Effector CD4-positive, alpha-beta T cell (primary cell): ENCODE results near the gene RAB7B.

ENCODE experiments used
- DNase-seq: peaks from one replicate; pipeline ENCODE4 v3.0.0-alpha.2; 2020

Gene RAB7B

DNA sequence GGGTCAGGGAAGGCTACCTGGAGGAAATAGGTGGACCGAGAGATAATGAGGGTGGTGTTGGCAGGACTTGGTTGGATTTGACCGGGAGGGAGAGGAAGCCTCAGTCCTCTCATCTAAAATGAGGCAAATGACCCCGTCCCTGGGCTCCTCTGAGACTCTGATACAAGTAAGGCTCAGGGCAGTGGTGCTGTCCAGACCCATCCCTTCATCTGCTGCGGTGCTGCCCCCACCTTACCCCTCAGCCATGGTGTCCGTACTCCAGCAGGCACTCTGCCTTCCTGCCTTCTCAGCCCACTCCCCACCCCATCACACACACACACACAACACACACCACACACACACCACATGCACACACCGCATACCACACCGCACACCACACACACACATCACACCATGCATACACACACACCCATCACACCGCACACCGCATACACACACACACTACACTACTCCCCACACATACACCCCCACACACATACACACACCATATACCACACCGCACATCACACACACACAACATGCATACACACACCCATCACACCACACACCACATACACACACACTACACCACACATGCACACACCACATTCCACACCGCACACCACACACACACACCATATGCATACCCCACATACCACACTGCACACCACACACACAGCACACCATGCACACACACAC is 30.6 kb downstream of the RAB7B start:
- no peak for DNase-seq

- DNase-seq = no peak
Measured at GRCh38 chr1:205972081-205972480, 31.1 kb downstream of the RAB7B start.

DNA sequence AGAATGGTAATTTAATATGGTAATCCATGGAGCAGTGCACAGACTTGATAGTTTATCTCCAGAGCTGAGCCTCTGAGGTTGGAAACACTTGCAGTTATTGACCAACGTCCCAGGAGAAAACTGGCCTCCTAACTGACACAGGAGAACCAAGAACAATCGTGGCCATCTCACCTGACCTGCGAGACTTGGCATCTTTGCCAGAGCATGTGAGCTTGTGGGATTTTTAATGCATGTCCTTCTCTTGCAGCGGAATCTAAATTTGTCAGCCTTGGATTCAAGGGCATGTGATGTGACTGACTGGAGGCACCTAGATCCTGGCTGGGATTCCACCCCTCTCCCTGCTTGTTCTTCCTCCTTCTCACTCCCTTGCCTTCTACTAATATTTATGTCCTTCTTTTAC is 32.1 kb downstream of the RAB7B start:
- no peak for DNase-seq

- no peak for DNase-seq
Measured at GRCh38 chr1:205970486-205970885, 32.7 kb downstream of the RAB7B start.

GRCh38 chr1:205969229-205969628 is 34.0 kb downstream of the RAB7B start:
- DNase-seq = no peak

DNA sequence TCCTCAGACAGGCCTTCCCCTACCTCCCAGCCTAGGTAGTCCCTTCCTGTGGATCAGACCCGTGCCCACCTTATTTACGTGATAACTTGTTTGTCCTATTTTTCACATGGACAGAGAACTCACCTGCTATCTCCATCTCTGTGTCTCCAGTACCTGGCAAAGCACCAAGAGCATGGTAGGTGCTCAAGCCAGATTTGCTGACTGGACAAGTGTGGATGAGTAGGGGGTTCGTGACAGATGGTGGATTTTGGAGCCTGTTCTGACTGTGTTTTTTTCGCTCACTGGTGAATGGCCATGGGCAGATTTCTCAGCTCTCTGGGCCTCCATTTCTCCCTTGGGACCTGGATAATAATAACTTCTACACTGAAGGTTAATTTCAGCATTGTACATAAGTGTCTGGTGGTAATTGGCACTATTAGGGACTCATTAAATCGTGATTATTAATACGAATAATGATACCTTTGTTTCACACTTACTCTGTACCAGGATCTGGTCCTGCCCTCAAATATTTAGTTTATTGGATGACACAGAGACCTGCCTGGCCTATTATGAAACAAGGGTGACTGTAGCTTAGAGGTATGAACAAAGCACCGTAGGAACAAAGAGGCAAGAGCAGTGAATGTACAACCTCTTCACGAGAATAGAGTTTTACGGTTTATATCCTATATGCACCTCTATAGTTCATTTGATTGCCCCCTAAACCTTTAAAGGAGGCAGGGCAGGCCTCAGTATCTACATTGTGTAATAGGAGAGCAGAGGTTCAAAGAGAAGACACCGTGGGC is 35.5 kb downstream of the RAB7B start:
- DNase-seq = no peak

- no peak for DNase-seq
Measured at GRCh38 chr1:205965036-205965884, 37.9 kb downstream of the RAB7B start.

GRCh38 chr1:205963352-205964155 is 39.6 kb downstream of the RAB7B start:
- no peak for DNase-seq

- no peak for DNase-seq
Measured at GRCh38 chr1:205962821-205963221, 40.4 kb downstream of the RAB7B start.

DNA sequence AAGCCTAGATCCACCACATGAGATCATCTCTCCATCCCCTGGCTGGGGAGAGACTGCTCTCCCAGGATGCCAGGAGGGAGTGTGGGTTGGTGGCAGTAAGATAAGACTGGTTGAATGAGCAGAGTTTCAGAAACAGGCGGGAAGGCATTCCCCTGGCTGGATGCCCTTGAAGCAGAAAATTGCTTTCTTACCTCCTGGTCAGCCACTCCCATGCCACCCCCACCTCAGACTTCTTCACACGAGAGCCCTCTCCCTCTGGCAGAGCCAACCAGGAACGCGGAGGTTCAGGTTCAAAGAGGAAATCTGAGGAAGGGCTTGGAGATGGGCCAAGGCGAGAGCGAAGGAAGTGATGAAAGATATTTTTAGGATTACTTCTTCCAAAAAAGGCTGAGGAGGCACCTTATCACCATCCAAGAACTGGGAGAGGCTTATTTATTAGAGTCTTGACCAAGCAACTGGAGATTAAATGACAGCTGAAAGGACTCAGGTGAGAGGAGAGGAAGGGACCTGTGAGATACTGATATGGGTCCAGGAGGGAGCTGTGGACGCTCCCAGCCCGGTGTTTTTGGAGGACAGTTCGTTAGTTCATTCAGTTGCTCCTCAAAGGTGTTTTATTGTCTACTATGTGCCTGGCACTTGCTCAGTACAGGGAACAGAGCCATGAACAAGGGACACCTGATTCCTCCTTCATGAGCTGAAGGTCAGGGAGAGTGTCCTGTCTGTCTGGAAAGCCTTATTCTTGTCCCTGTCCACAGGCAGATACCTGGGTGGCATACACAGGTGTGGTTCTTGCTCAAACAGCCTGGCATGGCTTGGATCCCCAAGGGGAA is 41.0 kb downstream of the RAB7B start:
- no peak for DNase-seq

- DNase-seq = no peak
Measured at GRCh38 chr1:205961405-205961804, 41.8 kb downstream of the RAB7B start.

GRCh38 chr1:205959789-205960188 is 43.4 kb downstream of the RAB7B start:
- DNase-seq = no peak

DNA sequence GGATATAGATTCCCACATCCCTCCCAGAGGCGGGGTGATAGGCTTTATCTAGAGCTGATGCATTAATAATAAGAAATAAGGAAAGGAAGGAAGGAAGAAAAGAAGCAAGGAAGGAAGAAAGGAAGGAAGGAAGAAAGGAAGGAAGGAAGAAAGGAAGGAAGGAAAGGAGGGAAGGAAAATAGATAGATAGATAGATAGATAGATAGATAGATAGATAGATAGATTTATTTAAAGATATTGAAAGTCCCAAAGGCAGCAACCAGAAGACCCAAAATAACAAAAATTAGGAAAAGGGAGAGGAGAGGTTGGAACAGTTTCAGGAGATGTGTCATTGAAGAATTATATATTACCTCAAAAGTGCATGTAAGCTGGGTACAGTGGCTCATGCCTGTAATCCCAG is 47.7 kb downstream of the RAB7B start:
- DNase-seq = no peak

- no peak for DNase-seq
Measured at GRCh38 chr1:205954819-205955404, 48.3 kb downstream of the RAB7B start.

- no peak for DNase-seq
Measured at GRCh38 chr1:205951746-205952145, 51.4 kb downstream of the RAB7B start.

- no peak for DNase-seq
Measured at GRCh38 chr1:205950826-205951549, 52.2 kb downstream of the RAB7B start.

DNA sequence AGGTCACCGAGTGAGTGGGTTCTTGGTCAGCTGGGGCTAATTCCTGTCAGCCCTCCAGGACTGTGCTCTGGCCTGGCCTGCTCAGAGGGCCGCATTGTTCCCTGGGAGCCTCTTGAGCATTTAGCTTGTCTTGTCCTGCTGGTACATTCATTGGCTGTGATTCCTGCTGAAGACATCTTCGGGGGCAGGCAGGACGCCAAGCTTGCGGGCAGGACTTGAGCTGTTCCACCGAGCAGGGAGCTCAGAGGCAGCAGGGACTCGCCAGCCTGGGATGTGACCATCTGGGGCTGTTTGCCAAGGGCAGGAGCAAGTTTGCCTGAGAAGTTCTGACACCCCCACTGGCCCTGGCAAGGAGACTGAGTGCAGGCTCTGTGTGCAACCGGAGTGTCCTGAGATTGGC is 52.9 kb downstream of the RAB7B start:
- DNase-seq = no peak

DNA sequence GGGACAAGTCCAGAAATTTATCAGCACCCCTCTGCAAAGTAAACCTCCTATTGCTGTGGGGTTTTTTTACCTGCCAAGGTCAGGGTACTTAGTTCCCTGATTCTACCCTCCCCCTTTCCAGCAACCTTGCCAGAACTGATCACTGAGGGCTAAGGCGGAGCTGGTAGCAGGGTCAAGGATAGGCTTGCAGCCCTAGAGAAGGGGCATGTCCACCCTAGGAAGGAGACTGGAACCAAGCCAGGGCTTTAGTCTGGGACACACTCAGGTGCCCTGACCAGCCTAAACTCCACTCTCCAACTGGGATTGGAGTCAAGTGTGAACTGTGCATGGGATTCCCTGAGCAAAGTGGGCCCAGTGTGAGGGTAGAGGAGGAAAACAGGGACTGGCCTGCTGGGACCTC is 53.4 kb downstream of the RAB7B start:
- no peak for DNase-seq

- DNase-seq = no peak
Measured at GRCh38 chr1:205948886-205949285, 54.3 kb downstream of the RAB7B start.

- no peak for DNase-seq
Measured at GRCh38 chr1:205948039-205948438, 55.2 kb downstream of the RAB7B start.

DNA sequence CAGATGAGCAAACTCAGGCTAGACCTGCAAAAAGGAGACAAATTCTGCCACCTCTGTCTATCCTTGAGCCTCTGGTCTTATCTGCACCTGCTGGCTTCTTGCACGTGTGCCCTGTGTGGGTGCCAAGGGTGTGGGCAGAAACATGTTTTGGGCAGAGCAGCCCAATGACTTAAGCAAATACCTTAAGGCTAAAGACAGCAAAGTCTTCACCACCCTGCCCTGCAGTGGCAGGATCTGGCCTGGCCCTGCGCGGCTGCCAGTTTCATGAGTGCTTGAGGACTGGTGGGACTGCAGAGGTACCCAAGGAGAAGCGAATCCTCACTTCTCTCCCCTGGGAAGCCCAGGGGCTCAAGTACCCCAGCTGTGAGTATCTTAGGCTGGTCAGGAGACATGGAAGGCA is 56.2 kb downstream of the RAB7B start:
- no peak for DNase-seq
